ENCODE results near the gene ZHX3. TPM values are rescaled to one million over a fixed set of nuclear protein-coding genes. Genes with fewer than 3 reads are reported as not detected.

The ZHX3 gene
- total RNA-seq, 3 donors from 2014 or later, result 6.9 to 11.9 (median 9.9) TPM

DNA sequence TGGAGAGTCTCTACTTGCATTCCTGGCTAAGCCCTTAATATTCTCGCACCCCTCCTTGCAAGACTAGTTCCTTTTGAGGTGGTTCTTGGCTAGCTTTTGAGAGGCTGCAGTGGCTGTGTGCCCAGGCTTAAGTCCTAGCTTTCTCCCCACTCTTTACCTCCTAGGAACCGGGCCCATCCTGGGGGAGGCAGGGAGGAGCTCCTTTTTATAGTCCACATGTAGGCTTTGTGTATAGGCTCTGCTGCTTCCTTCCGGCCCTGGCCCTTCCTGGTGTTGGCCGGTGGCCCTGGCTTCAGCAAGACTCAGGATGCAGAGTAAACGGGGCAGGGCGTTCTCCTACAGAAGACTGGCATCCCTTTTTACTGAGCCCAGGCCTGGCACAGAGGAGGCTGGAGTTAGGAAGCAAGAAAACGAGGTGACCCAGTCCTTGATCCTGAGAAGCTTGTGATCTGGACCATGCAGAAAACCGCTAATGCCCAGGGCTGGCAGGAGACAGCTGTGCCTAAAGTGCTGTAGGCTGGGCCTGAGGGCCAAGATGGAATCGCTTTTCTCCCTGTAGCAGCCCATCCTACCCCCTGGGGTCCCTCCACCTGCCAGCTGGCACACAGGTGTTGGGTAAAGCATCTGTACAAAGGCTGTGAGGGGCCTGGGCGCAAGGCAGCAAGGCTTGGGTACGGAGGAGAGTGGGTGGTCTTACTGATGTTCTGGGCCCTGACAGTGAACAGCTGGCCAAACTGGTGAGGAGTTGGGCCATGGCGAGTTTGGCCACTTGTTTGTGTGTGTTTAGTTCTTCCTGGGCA lies 171.5 kb downstream of the ZHX3 start:
- H3K4me3 Mint-ChIP-seq, result peak overlapping the region; percentile 8
- DNase-seq (no peak), ATAC-seq (no peak)
- peaks cover 99% of the 10 kb centered on the region for H3K4me1 Mint-ChIP-seq (ENCODE audit: low read depth)
- H3K27me3 Mint-ChIP-seq (ENCODE audit: low read depth), result no peaks in the 10 kb centered on the region
- H3K36me3 Mint-ChIP-seq (ENCODE audit: insufficient read depth), result peaks cover 4% of the 10 kb centered on the region
- H3K9me3 Mint-ChIP-seq, result no peaks in the 10 kb centered on the region

DNA sequence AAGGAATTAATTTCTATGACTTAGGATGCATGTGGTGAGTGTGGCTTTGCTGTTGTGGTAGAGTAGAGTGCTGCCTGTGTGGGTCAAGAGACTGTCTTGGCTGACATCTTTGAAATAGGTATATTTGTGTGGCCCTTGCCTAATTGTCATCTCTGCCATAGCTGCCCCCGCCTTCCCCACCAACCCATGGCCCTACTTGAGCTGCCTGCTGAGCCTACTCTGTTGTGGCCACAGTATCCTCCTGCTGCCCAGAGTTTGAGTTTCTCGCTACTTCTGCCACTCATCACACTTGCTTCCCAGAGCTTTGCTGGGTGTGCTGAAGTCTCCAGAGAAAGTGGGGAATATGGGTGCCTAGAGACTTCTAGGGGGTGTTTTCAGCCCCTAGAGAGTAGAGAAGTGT lies 172.2 kb downstream of the ZHX3 start:
- Mint-ChIP-seq H3K36me3 (ENCODE audit: insufficient read depth) (peaks cover 4% of the 10 kb centered on the region), H3K4me1 (ENCODE audit: low read depth) (peaks cover 99% of the 10 kb centered on the region), H3K4me3 (no peak overlapping the region), H3K27me3 (ENCODE audit: low read depth) (no peaks in the 10 kb centered on the region), H3K9me3 (no peaks in the 10 kb centered on the region)
- ATAC-seq (no peak), DNase-seq (no peak)

GRCh38 chr20:41143354-41143753 lies 174.2 kb downstream of the ZHX3 start:
- H3K9me3 Mint-ChIP-seq, result no peaks in the 10 kb centered on the region
- no peaks in the 10 kb centered on the region for H3K36me3 Mint-ChIP-seq (ENCODE audit: insufficient read depth)
- no peaks in the 10 kb centered on the region for H3K27me3 Mint-ChIP-seq (ENCODE audit: low read depth)
- peak overlapping the region; percentile 85 for H3K4me3 Mint-ChIP-seq
- ATAC-seq, result no peak
- DNase-seq, result no peak
- H3K4me1 Mint-ChIP-seq (ENCODE audit: low read depth), result peaks cover 99% of the 10 kb centered on the region

- Mint-ChIP-seq H3K27me3 (ENCODE audit: low read depth) (no peaks in the 10 kb centered on the region), H3K9me3 (no peaks in the 10 kb centered on the region), H3K4me3 (peak overlapping the region; percentile 85), H3K36me3 (ENCODE audit: insufficient read depth) (no peaks in the 10 kb centered on the region), H3K4me1 (ENCODE audit: low read depth) (peaks cover 96% of the 10 kb centered on the region)
- peak; percentile 32 to 36 for ATAC-seq
- no peak for DNase-seq
These were observed 174.6 kb downstream of the ZHX3 start for GRCh38 chr20:41142919-41143318.

DNA sequence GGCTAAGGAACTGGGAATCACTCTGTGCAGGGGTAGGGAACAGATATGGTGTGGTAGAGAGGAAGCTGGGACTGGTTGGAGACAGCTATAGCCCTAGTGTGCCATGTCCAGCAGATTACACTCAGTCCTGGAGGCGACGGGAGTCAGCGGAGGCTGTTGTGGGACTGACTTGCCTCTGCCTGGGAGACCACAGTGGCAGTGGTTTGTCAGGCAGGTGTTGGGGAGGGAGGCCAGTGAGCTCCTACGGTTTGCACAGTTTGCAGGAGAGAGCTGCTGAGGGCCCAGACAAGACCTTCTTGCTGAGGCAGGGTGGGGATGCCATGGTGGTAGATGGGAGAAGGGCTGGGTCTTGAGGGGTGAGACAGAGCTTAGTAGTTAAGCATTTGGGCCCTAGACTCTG lies 175.3 kb downstream of the ZHX3 start:
- H3K4me3 Mint-ChIP-seq, result peak overlapping the region; percentile 85
- H3K27me3 Mint-ChIP-seq (ENCODE audit: low read depth), result no peaks in the 10 kb centered on the region
- no peaks in the 10 kb centered on the region for H3K36me3 Mint-ChIP-seq (ENCODE audit: insufficient read depth)
- peaks cover 90% of the 10 kb centered on the region for H3K4me1 Mint-ChIP-seq (ENCODE audit: low read depth)
- no peaks in the 10 kb centered on the region for H3K9me3 Mint-ChIP-seq
- ATAC-seq (no peak), DNase-seq (no peak)

- ATAC-seq (no peak), DNase-seq (no peak)
- Mint-ChIP-seq H3K9me3 (no peaks in the 10 kb centered on the region), H3K4me3 (peak overlapping the region; percentile 85), H3K36me3 (ENCODE audit: insufficient read depth) (no peaks in the 10 kb centered on the region), H3K27me3 (ENCODE audit: low read depth) (no peaks in the 10 kb centered on the region), H3K4me1 (ENCODE audit: low read depth) (peaks cover 82% of the 10 kb centered on the region)
These were observed 176.2 kb downstream of the ZHX3 start for GRCh38 chr20:41141153-41141815.

GRCh38 chr20:41140226-41141133 lies 177.1 kb downstream of the ZHX3 start:
- ATAC-seq (no peak), DNase-seq (no peak)
- Mint-ChIP-seq H3K27me3 (ENCODE audit: low read depth) (no peaks in the 10 kb centered on the region), H3K9me3 (no peaks in the 10 kb centered on the region), H3K4me1 (ENCODE audit: low read depth) (peaks cover 82% of the 10 kb centered on the region), H3K36me3 (ENCODE audit: insufficient read depth) (no peaks in the 10 kb centered on the region), H3K4me3 (peak overlapping the region; percentile 85)

DNA sequence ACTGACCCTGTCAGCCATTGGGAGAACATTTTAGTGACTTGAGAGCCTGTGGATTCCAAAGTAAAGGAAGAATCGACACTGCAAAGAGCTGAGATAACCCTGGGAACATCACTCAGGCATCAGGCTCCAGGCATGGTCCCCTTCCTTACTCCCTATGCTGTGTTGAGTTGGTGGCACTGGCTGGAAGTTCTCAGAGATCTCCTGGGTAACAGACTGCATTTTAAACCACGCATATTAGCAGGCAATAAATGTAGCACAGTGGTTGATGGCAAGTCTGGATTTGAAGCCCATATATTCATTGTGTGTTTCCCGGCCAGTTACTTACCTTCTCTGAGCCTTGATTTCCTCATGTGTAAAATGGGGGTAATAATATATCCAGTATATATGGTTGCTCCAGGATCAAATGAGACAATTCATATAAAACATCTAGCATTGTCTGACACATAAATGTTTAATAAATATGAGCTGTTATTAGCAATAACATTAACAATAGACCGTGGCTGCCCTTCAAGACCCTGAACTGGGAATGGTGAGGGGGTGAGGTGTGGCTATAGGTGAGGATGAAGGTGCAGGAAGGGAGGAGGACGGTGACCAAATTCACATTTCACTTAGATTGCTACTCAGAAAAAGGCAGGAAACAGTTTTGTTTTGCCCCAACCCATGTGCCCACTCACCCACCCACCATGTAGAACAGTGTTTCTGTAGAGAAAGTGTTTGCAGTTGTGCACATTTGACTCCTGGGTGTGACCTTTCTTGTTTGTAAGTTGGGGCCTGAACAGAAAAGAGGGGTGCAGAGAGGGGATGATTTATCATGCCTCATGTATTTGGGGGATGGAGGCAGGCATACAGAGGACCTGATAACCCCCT lies 178.1 kb downstream of the ZHX3 start:
- Mint-ChIP-seq H3K27me3 (ENCODE audit: low read depth) (no peaks in the 10 kb centered on the region), H3K4me3 (peak overlapping the region; percentile 85), H3K36me3 (ENCODE audit: insufficient read depth) (no peaks in the 10 kb centered on the region), H3K4me1 (ENCODE audit: low read depth) (peaks cover 82% of the 10 kb centered on the region), H3K9me3 (no peaks in the 10 kb centered on the region)
- ATAC-seq (no peak), DNase-seq (no peak)

- no peaks in the 10 kb centered on the region for H3K36me3 Mint-ChIP-seq (ENCODE audit: insufficient read depth)
- DNase-seq, result no peak
- H3K27me3 Mint-ChIP-seq (ENCODE audit: low read depth), result no peaks in the 10 kb centered on the region
- H3K9me3 Mint-ChIP-seq, result no peaks in the 10 kb centered on the region
- H3K4me1 Mint-ChIP-seq (ENCODE audit: low read depth), result peaks cover 81% of the 10 kb centered on the region
- H3K4me3 Mint-ChIP-seq, result peak overlapping the region; percentile 85
- ATAC-seq, result no peak
These were observed 178.9 kb downstream of the ZHX3 start for GRCh38 chr20:41138475-41139226.

- ATAC-seq (peak; percentile 9 to 17), DNase-seq (peak; percentile 30)
- Mint-ChIP-seq H3K36me3 (ENCODE audit: insufficient read depth) (no peaks in the 10 kb centered on the region), H3K27me3 (ENCODE audit: low read depth) (no peaks in the 10 kb centered on the region), H3K4me1 (ENCODE audit: low read depth) (peaks cover 77% of the 10 kb centered on the region), H3K4me3 (peak overlapping the region; percentile 85), H3K9me3 (no peaks in the 10 kb centered on the region)
These were observed 179.7 kb downstream of the ZHX3 start for GRCh38 chr20:41137614-41138474.

GRCh38 chr20:41136680-41137613 lies 180.6 kb downstream of the ZHX3 start, which contains the start of gene PLCG1:
Gene PLCG1 (plus strand): TSS chr20:41137543. CDS start chr20:41137642, 99 bp downstream.
- H3K4me3 Mint-ChIP-seq, result peak within 1 kb of the TSS; percentile 85
- H3K27me3 Mint-ChIP-seq (ENCODE audit: low read depth), result no peaks in the 10 kb centered on the region
- H3K4me1 Mint-ChIP-seq (ENCODE audit: low read depth), result peaks cover 68% of the 10 kb centered on the region
- ATAC-seq, result peak; percentile 74 to 77
- no peaks in the 10 kb centered on the region for H3K9me3 Mint-ChIP-seq
- H3K36me3 Mint-ChIP-seq (ENCODE audit: insufficient read depth), result no peaks in the 10 kb centered on the region
- peak; percentile 79 for DNase-seq
